Endothelial cell of umbilical vein (primary cell): ENCODE results near the gene VSTM2B. TPM values are rescaled to one million over a fixed set of nuclear protein-coding genes. Genes with fewer than 3 reads are reported as not detected.

ENCODE experiments used
- Bru-seq: library from RNA; stranded (reverse); fragments of 400-500 nt; gene quantifications from one replicate; lab custom pipeline; 2021; lab: Mats Ljungman, UMichigan
- BruChase-seq, 2 experiments: library from RNA; stranded (reverse); fragments of 400-500 nt; gene quantifications; one replicate each; lab custom pipeline; 2021; lab: Mats Ljungman, UMichigan
- BruUV-seq: library from RNA; stranded (reverse); fragments of 400-500 nt; replicated peaks from 2 replicates; lab custom pipeline; 2021; lab: Mats Ljungman, UMichigan
- CTCF ChIA-PET: fragments of 300-600, 350-600 bp; sonication (Branson Sonifier 250); formaldehyde crosslinking; loops from one replicate; lab custom pipeline; 2021; ENCODE audit warnings: antibody characterized with exemption, inconsistent platforms; lab: Charles Lee
- POLR2A ChIA-PET: fragments of 300-600, 350-600 bp; sonication (Branson Sonifier 250); formaldehyde crosslinking; loops from one replicate; lab custom pipeline; 2021; ENCODE audit warnings: antibody characterized with exemption, inconsistent platforms; lab: Charles Lee
- DNase-seq: peaks from one replicate; pipeline ENCODE4 v3.0.0-alpha.2; 2011; ENCODE audit warnings: low read depth, low spot score
- FAIRE-seq: peaks from 2 replicates; lab custom pipeline; 2011; peaks lifted over from hg19 to GRCh38; lab: Jason Lieb, UNC
- H2AFZ ChIP-seq: 2 replicates; pipeline ENCODE4 v1.6.0; 2012; ENCODE audit warnings: low read depth, low read length, control low read depth, inconsistent platforms
- H3K27ac ChIP-seq: 2 replicates; pipeline ENCODE4 v1.5.1; 2011; ENCODE audit warnings: low read depth, mild to moderate bottlenecking, control low read depth, low read length, moderate library complexity; ENCODE audit not compliant: insufficient read depth
- H3K27me3 ChIP-seq, 2 experiments: 2 replicates each; pipeline versions ENCODE4 v1.6.0 to v1.6.1; 2011; ENCODE audit warnings: low read length in 2 of 2, mixed read lengths in 1 of 2; ENCODE audit not compliant: control insufficient read depth in 2 of 2, insufficient read depth in 2 of 2
- H3K36me3 ChIP-seq, 2 experiments: 2 replicates in 1 of 2; 3 replicates in 1 of 2; pipeline ENCODE4 v1.5.1; 2011; ENCODE audit warnings: low read length in 2 of 2, mild to moderate bottlenecking in 1 of 2, moderate library complexity in 1 of 2; ENCODE audit not compliant: control insufficient read depth in 2 of 2, insufficient read depth in 2 of 2; ENCODE audit errors: extremely low read depth in 1 of 2
- H3K4me1 ChIP-seq: 3 replicates; pipeline ENCODE4 v1.5.1; 2011; ENCODE audit warnings: mild to moderate bottlenecking, low read length; ENCODE audit not compliant: control insufficient read depth, insufficient read depth; ENCODE audit errors: extremely low read depth
- H3K4me2 ChIP-seq: 2 replicates; pipeline ENCODE4 v1.6.1; 2011; ENCODE audit warnings: low read length, control low read depth, mixed read lengths; ENCODE audit not compliant: insufficient read depth
- H3K4me3 ChIP-seq, 3 experiments: fragments of 200-600 bp in 1 of 3; sonication (generic), shearing (Covaris generic) in 1 of 3; replicated peaks in 1 of 3; 2 replicates each; pipeline ENCODE4 v1.5.1; 2011 to 2016; ENCODE audit warnings: control low read depth in 3 of 3, low read length in 3 of 3, mild to moderate bottlenecking in 2 of 3, inconsistent platforms in 1 of 3, low read depth in 1 of 3, moderate library complexity in 1 of 3; ENCODE audit not compliant: insufficient read depth in 1 of 3
- H3K79me2 ChIP-seq: 2 replicates; pipeline ENCODE4 v1.6.0; 2012; ENCODE audit warnings: low read length, inconsistent platforms; ENCODE audit not compliant: control insufficient read depth, insufficient read depth
- H3K9ac ChIP-seq: replicated peaks from 2 replicates; pipeline ENCODE3; 2011; ENCODE audit warnings: low read length, control low read depth; ENCODE audit not compliant: insufficient read depth; ENCODE audit errors: extremely low read depth
- H3K9me1 ChIP-seq: replicated peaks from 3 replicates; pipeline ENCODE4 v1.6.0; 2011; ENCODE audit warnings: mild to moderate bottlenecking, low read length; ENCODE audit not compliant: control insufficient read depth, insufficient read depth; ENCODE audit errors: extremely low read depth
- H3K9me3 ChIP-seq: replicated peaks from 2 replicates; pipeline ENCODE4 v1.5.1; 2012; ENCODE audit warnings: low read length, inconsistent platforms; ENCODE audit not compliant: control insufficient read depth, insufficient read depth
- H4K20me1 ChIP-seq: replicated peaks from 2 replicates; pipeline ENCODE3; 2011; ENCODE audit warnings: mild to moderate bottlenecking, low read length; ENCODE audit not compliant: control insufficient read depth, insufficient read depth; ENCODE audit errors: extremely low read depth
- EZH2 ChIP-seq: IDR thresholded peaks from 2 replicates; pipeline ENCODE4 v1.6.1; 2012; ENCODE audit warnings: borderline replicate concordance, low read depth, mild to moderate bottlenecking, moderate library complexity, low read length, inconsistent platforms; ENCODE audit not compliant: severe bottlenecking
- FOS ChIP-seq: IDR thresholded peaks from 2 replicates; pipeline ENCODE4 v1.6.1; 2011; ENCODE audit warnings: mild to moderate bottlenecking, low read length, moderate library complexity, borderline replicate concordance; ENCODE audit not compliant: insufficient read depth
- GATA2 ChIP-seq: IDR thresholded peaks from 2 replicates; pipeline ENCODE4 v1.7.0; 2011; ENCODE audit warnings: low read depth, mild to moderate bottlenecking, moderate library complexity, mixed read lengths, low read length; ENCODE audit not compliant: insufficient read length, insufficient read depth
- JUN ChIP-seq: IDR thresholded peaks from 2 replicates; pipeline ENCODE4 v1.6.1; 2011; ENCODE audit warnings: borderline replicate concordance, low read depth; ENCODE audit not compliant: insufficient read length, insufficient read depth
- MYC ChIP-seq: IDR thresholded peaks from one replicate; pipeline ENCODE4 v1.6.1; 2011; ENCODE audit warnings: mild to moderate bottlenecking, low read depth, low read length
- POLR2AphosphoS5 ChIP-seq: IDR thresholded peaks from 2 replicates; pipeline ENCODE4 v1.6.1; 2012; ENCODE audit warnings: low read depth, mild to moderate bottlenecking, control low read depth, low read length, moderate library complexity; ENCODE audit not compliant: insufficient read depth
- dilution Hi-C: fragments of 300-500 bp; cut with MboI; formaldehyde crosslinking; loops from one replicate; pipeline ENCODE4 v1.15.0; 2019; ENCODE audit warnings: low sequenced_read_pairs; ENCODE audit not compliant: extremely low pct_ligation_motif_present
- intact Hi-C: fragments of 100-400 bp; cut with micrococcal nuclease; formaldehyde crosslinking; loops from one replicate; pipeline ENCODE4 v1.10.0; 2022
- long read RNA-seq: library from polyadenylated mRNA; stranded (forward); transcript quantifications from one replicate; pipeline ENCODE4 v2.0.0, GENCODE V29; 2021
- polyA minus RNA-seq, 3 experiments: library from RNA; depleted of rRNA, polyadenylated mRNA; stranded (reverse); fragments of >200 nt; gene quantifications; 1 replicate in 1 of 3; 2 replicates in 2 of 3; pipeline ENCODE4 v1.2.3, GENCODE V29; 2011
- polyA plus RNA-seq, 4 experiments: library from polyadenylated mRNA; depleted of rRNA in 3 of 4; stranded (reverse) in 3 of 4; unstranded in 1 of 4; fragments of >200 nt; gene quantifications; 2 replicates each; pipeline versions ENCODE4 v1.2.1 to v1.2.3, GENCODE V29; 2011 to 2012; ENCODE audit warnings: missing spikeins in 1 of 4
- total RNA-seq: library from RNA; stranded (reverse); gene quantifications from 2 replicates; pipeline ENCODE4 v1.2.3, GENCODE V29; 2021
- TF ChIP-seq, protein P1 (sequence below), 2 donors: IDR thresholded peaks; 1 replicate in 1 of 2; 2 replicates in 1 of 2; pipeline ENCODE4 v1.5.1; 2011; ENCODE audit warnings: low read length in 2 of 2, mild to moderate bottlenecking in 2 of 2, moderate library complexity in 2 of 2, control low read depth in 1 of 2, inconsistent platforms in 1 of 2, low read depth in 1 of 2; ENCODE audit not compliant: insufficient read depth in 1 of 2; ENCODE audit errors: extremely low read depth in 1 of 2
- TF ChIP-seq, protein P2 (sequence below): IDR thresholded peaks from 2 replicates; pipeline ENCODE4 v1.6.1; 2011; ENCODE audit not compliant: insufficient read depth, insufficient read length

Gene VSTM2B
- not detected in 2 replicates for total RNA-seq
- not detected in 2 replicates for polyA plus RNA-seq
- not detected in 2 replicates for polyA plus RNA-seq (2011; cell fraction: cytosol; rRNA removed)
- polyA plus RNA-seq (2011; cell fraction: nucleus; rRNA removed) = not detected in 2 replicates
- polyA plus RNA-seq (2012) = not detected in 2 replicates
- polyA minus RNA-seq = not detected in 2 replicates
- polyA minus RNA-seq (2011; cell fraction: cytosol; rRNA and poly(A)+ RNA removed) = not detected
- not detected in 2 replicates for polyA minus RNA-seq (2011; cell fraction: nucleus; rRNA and poly(A)+ RNA removed)
- Bru-seq, nascent RNA = not detected
- not detected for BruChase-seq, experiment 1, labeled RNA remaining after a 6-hour chase
- BruChase-seq, experiment 2, labeled RNA remaining after a 2-hour chase = not detected
- long read RNA-seq = 0 reads

DNA sequence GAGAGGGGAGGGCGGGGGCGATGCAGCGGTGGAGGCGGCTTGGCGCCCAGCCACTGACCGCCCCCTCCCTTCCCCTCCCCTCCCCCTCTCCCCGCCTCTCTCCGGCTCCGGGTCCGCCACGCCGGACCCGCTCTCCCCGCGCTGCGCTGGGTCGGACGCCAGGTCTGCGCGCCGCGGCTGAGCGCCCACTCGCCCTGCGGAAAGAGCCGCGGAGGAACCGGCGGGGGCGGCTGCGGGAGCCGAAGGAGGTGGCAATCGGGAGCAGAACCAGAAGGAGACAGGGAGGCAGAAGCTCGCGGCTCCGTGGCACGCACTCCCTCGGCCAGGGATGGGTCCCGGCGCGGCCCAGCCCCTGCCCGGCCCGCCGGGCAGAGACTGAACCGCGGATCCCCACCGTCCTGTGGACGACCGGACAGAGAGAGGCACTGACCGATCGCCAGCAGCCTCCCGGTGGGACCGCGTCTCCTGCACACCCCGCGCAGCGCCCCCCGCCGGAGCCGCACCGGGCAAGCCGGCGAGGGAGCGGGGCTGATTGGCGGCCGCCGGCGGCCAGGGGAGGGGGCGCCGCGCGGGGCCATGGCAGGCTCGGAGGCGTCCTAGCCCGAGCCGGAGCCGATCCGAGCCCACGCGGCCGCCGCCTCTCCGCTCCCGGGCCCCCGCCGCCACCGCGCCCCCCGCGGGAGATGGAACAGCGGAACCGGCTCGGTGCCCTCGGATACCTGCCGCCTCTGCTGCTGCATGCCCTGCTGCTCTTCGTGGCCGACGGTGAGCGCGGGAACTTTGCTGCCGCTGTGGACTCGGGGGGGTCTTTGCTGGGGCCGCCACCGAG is at the start of gene VSTM2B:
TSS of gene VSTM2B (plus strand) at position 94 of the 829 bp plus-strand sequence. CDS start at position 684, 590 bp downstream.
- no peaks in the 10 kb centered on the region for H4K20me1 ChIP-seq
- H3K4me3 ChIP-seq = no peak within 1 kb of the TSS
- CTCF ChIA-PET = no interaction called here
- FAIRE-seq (no peak), DNase-seq (no peak)
- TF ChIP-seq GATA2 (no peak), MYC (no peak), POLR2AphosphoS5 (no peak), EZH2 (peak; percentile 85), JUN (no peak), FOS (no peak)
- TF ChIP-seq, protein P1, sequence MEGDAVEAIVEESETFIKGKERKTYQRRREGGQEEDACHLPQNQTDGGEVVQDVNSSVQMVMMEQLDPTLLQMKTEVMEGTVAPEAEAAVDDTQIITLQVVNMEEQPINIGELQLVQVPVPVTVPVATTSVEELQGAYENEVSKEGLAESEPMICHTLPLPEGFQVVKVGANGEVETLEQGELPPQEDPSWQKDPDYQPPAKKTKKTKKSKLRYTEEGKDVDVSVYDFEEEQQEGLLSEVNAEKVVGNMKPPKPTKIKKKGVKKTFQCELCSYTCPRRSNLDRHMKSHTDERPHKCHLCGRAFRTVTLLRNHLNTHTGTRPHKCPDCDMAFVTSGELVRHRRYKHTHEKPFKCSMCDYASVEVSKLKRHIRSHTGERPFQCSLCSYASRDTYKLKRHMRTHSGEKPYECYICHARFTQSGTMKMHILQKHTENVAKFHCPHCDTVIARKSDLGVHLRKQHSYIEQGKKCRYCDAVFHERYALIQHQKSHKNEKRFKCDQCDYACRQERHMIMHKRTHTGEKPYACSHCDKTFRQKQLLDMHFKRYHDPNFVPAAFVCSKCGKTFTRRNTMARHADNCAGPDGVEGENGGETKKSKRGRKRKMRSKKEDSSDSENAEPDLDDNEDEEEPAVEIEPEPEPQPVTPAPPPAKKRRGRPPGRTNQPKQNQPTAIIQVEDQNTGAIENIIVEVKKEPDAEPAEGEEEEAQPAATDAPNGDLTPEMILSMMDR (IDR thresholded peaks at IDR 0.05; ENCODE audit: extremely low read depth in 1 of 2, insufficient read depth in 1 of 2, low read depth in 1 of 2, low read length in 2 of 2) = no peak
- TF ChIP-seq, protein P2, sequence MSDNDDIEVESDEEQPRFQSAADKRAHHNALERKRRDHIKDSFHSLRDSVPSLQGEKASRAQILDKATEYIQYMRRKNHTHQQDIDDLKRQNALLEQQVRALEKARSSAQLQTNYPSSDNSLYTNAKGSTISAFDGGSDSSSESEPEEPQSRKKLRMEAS = no peak
- H3K79me2 ChIP-seq = no peaks in the 10 kb centered on the region
- intact Hi-C loops = no loop called here
- POLR2A ChIA-PET = no interaction called here
- H3K9ac ChIP-seq = no peak within 1 kb of the TSS
- no peak within 1 kb of the TSS for H3K4me2 ChIP-seq
- H3K9me3 ChIP-seq = no peaks in the 10 kb centered on the region
- no peaks in the 10 kb centered on the region for H3K9me1 ChIP-seq
- dilution Hi-C loops = no loop called here
- peaks cover 42 to 59% of the 10 kb centered on the region in 2 experiments for H3K27me3 ChIP-seq
- no peaks in the 10 kb centered on the region for H3K36me3 ChIP-seq
- no peaks in the 10 kb centered on the region for H3K4me1 ChIP-seq
- no peak within 1 kb of the TSS for H3K27ac ChIP-seq
- BruUV-seq = no TSS peak
- no peak within 1 kb of the TSS for H2AFZ ChIP-seq
